Stimulated activated CD4-positive, alpha-beta T cell treated with anti-CD3 and anti-CD28 coated beads, Interleukin-12 subunit alpha, Interleukin-12 subunit beta, amount 100 ng/mL, for 48 hours (primary cell): ENCODE measurements around the gene SLCO2A1.

ENCODE experiments used
- DNase-seq, 3 donors: peaks; one replicate each; pipeline ENCODE4 v3.0.0-alpha.2; 2020; ENCODE audit warnings: low read depth in 2 of 3, low spot score in 1 of 3

SLCO2A1 gene

DNA sequence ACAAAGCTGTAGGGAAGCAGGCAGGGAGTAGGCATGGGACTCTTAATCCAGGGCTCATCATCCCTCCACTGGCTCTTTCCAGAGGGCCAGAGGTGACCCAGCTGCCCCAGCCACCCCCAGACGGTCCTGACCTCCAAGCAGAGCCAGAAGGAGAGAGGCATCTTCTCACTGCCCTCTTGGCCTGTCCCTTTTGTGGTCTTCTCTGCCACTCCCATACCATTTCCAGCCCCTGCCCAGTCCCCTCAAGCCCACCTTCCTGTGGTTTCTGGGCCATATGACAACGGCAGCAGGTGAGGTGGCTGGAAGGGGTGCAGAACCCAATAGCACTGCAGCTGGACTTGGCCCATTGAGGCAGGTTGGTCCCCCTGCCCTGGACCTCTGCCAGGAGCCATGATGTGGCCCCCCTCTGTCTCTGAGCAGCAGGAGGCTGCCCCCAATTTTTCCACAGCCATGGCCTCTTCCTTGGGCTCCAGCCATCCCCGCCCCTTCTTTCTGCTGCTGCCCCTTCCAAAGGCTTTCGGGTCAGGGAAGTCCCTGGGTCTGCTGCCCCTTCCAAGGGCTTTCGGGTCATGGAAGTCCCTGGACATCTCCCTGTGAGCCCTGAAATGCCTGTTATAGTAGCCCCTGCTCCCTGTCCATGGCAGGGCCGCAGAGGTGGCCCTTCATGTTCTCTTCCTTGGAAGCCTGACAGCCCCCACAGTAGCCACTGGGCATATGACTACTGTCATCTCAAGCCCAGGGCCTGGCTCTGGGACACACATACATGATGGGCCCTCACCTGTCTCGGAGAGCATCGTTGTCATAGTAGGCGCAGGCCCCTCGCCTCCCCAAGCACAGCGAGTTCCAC, 94.5 kb downstream of the SLCO2A1 start:
- no peak for DNase-seq

- DNase-seq: no peak
Measured at GRCh38 chr3:133934073-133934970, 95.4 kb downstream of the SLCO2A1 start.

- DNase-seq: no peak
Measured at GRCh38 chr3:133933097-133934024, 96.4 kb downstream of the SLCO2A1 start.

- no peak for DNase-seq
Measured at GRCh38 chr3:133932009-133932408, 97.7 kb downstream of the SLCO2A1 start.

DNA sequence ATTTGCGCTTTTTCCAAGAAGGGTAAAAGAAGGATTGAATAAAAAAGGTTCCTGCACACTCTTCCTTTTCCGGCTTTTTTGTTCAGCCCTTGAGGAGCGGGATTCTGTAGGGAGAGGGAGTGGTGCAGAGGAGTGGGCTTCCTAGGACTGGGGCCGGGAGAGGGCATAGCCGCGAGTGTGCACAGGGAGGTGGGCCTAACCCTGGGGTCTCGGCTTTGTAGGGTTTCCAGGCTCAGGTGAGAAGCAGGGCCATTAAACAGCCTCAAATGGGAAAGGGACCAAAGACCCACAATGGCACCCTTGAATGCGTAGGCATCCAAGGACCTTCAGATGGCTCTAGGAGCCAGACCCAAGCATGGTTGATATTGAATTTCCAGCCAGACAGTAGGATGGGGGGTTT, 98.6 kb downstream of the SLCO2A1 start:
- no peak for DNase-seq

DNA sequence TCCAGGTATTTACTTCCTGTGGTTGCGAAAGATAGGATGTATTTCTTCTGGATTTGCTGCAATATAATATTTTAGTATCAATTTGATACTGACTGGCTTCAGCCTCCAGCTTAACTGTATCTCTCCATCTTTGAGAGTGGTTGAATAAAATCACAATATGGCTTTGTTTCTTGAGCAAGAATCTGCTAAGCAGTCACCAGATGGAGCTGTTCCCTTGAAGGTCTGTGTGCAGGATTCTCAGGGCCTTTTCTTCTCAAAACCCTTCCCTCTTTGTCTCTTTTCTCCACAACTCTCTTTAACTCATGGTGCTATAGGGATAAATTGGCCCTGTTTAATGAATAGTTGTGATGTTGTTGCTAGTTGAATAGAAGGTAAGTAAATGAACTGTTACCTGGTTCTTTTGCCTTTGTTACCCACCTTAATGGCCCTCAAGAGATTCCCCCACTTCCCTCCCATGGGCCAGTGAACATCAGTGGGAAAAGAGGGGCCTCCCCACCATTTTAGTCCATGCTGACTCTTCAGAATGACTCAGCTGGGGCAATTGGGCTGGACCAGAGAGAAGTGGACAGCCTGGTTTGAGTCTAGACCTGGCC, 99.3 kb downstream of the SLCO2A1 start:
- DNase-seq: no peak

- no peak for DNase-seq
Measured at GRCh38 chr3:133928903-133929607, 100.7 kb downstream of the SLCO2A1 start.

- no peak for DNase-seq
Measured at GRCh38 chr3:133928136-133928893, 101.4 kb downstream of the SLCO2A1 start.

DNA sequence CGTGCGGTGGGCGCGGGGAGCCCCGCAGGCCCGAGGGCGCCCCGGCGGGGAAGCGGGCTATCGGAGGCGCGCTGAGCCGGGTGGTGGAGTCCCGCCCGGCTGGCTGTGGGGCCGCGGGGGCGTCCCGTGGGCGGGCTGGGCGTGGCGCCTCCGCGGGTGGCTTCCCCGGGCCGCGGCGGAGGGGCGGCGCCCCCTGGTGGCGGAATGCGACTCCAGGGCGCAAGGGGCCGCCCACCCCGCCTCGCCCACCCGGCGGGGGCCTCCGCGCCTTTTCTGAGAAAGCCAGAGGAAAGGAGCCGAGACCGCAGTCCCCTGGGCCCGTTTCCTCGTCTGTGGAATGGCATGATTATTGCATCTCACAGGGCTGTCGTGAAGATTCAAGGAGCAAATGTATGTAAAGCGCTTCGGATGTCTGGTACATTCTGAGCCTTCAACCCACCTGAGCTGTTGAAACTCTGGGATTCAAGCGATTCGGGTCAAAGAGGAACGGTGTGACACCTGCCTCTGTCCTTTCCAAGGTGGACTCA, 102.1 kb downstream of the SLCO2A1 start:
- peak; percentile 17 to 59 (median 43) for DNase-seq

DNA sequence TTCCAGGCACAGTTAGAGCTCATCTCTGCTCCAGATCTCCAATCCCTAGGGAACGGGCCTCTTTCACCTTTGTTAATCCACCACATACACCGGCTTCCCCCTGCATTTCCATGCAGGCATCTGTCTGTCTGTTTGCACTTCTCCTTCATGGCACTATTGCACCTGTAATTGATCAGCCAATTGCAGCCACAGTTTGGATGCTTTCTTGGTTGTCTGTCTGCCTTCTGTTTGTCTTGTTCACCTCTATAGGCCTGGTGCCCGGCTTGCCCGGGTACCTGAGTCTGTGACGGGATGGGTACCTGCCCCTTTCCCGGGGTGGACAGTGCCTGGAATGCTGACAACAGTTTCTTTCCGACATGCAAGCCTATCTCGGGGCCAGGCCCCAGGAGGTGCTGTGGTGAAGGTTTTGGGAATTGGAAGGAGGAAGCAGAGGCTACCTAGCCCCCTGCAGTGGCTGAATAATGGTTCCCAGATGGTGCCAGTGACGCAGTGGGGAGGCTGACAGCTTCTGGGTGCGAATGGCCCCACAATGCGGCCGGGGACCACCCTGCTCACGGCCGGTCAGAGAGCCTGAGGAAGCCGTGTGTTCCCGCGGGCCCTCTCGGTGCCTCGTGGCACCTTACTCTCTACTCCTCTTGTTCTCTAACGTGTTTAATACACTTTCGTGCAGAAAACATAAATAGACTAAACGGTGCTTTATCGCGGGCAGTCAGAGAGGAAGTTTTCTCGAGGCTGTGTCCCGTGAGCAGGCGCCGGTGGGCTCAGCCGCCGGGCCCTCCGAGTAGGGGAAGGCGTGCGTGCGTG, 102.8 kb downstream of the SLCO2A1 start:
- DNase-seq: no peak

GRCh38 chr3:133925960-133926735, 103.6 kb downstream of the SLCO2A1 start:
- no peak for DNase-seq

- DNase-seq: no peak
Measured at GRCh38 chr3:133924041-133924440, 105.7 kb downstream of the SLCO2A1 start.

DNA sequence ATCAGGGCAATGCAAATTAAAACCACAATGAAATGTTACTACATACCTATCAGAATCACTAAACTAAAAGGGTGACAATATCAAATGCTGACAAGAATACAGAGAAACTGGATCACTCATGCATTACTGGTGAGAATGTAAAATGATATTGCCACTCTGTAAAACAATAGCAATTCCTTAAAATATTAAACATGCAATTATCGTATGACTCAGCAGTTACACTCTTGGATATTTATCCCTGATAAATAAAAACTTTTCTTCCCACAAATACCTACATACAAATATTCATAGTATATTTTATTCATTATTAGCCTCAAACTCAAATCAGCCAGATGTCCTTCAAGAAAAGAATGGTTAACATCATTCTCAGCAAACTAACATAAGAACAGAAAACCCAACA, 108.1 kb downstream of the SLCO2A1 start:
- DNase-seq: no peak

GRCh38 chr3:133917144-133917543, 112.6 kb downstream of the SLCO2A1 start:
- DNase-seq: no peak

DNA sequence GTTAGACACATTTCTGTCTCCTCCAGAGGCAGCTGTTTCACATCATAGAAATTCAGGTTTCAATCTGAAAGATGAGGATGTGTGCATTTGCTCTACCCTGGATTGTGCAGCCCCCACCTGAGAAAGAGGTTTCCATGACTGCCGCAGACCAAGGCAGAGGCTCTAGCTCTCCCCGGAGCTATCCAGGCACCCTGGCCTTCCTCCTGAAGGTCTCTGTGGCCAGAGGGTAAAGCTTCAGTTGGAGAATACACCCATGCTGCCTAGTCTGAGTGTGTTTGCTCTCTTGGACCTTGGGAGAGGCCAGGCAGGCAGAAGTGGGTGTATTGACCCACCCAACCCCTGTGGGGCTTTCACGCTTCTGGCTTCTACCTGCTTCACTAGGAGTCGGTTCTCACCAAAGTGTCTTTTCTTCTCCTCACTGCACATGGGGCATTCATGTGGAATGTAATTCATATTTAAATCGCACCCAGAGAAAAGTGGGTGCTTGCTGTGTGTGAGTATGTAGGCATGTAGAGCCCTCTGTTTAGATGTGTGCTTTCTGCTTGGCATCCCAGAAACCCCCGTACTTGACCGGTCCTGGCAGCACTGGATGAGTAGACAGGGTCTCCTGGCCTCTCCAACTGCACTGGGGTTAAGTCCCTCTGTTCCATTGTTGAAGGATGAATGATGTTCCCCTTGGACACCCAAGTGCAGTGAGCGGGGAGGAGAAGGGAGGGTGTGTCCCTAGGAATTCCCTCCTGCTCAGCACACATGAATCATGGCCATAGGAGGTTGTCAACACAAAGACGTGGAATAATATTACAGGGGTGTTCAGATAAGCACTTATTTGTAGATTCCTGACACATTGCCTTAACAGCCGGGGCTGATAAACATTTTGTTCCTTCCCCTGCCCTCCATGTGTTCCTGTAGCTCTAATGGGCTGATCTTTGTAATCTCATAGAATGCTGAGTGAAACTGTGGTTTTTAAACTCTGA, 113.8 kb downstream of the SLCO2A1 start:
- no peak for DNase-seq
